ENCODE data around the gene C7orf25. TPM values are rescaled to one million over a fixed set of nuclear protein-coding genes. Genes with fewer than 3 reads are reported as not detected.

The C7orf25 gene
- total and polyA plus RNA-seq, 10 of the 15 experiments (the other 5 are each of a cell fraction or from before 2014, with no cell fraction given), result 0.63 to 3.2 (median 1.7) TPM

DNA sequence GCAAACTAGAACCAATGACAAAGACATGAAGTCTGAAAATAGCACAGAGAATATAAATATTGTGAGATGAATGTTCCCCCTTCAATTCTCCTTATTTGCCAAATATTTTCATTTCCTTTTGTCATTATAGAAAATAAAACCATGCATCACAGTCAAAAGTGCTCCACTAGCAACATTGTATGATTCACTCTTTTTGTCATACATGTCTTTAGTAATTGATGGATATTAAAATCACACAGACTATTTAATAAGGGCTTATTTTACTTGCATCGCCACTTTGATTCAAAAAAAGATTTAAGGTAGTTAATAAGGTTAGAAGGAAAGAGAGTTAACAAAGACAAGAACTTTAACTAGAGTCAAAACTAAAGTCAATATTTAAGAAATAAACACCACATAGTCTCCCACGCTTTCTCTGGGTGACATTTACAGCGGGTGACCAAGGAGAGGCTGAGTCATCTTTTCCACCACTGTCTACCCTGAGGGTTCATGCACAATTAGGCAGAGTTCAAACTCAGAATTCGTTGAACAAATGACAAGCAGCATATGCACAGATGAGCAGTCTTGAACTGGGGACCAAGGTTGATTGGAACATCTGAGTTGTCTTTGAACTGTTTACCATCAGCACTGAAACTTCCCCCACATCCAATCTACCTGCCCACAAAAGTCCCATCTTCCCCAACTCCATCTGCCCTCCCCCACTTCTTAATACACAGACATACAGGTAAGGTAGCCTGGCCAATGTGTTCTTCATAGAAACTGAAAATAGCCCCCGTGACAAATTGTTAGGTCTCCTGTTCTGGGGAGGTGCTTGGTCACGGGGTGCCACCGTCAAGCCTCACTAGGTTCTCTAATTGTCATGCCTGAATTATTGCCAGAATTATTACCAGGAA lies 42.5 kb downstream of the C7orf25 start (continued):
- TF ChIP-seq SPI1 (IDR thresholded peaks at IDR 0.05; ENCODE audit: borderline replicate concordance, insufficient read depth, low read depth, low read length) (no peak), ASH2L (IDR thresholded peaks at IDR 0.05; ENCODE audit: borderline replicate concordance, low read depth) (no peak), EP300 (IDR thresholded peaks at IDR 0.05; ENCODE audit: borderline replicate concordance in 1 of 2, control insufficient read depth in 1 of 2, low read depth in 2 of 2, low read length in 2 of 2) (peak; percentile 24 to 56; a peak in 3 of 4 replicates), BMI1 (IDR thresholded peaks at IDR 0.05; ENCODE audit: borderline replicate concordance) (peak; percentile 21; the same call in 1 of the 2 replicates), NBN (IDR thresholded peaks at IDR 0.05) (peak; percentile 64; the same call in 1 of the 2 replicates), GABPA (IDR thresholded peaks at IDR 0.05; ENCODE audit: low read depth) (peak; percentile 60; the same call in 1 of the 2 replicates), ZBED1 (IDR thresholded peaks at IDR 0.05; ENCODE audit: borderline replicate concordance) (peak; percentile 90; the same call in 1 of the 2 replicates), MEF2A (IDR thresholded peaks at IDR 0.05; ENCODE audit: insufficient read depth, low read depth, low read length) (peak; percentile 68), MTA3 (IDR thresholded peaks at IDR 0.05; ENCODE audit: borderline replicate concordance, low read length) (peak; percentile 92), HCFC1 (IDR thresholded peaks at IDR 0.05; ENCODE audit: low read length) (no peak), RB1 (IDR thresholded peaks at IDR 0.05; ENCODE audit: borderline replicate concordance) (no peak), MTA2 (IDR thresholded peaks at IDR 0.05; ENCODE audit: low read depth) (peak; percentile 88), YY1 (IDR thresholded peaks at IDR 0.05; ENCODE audit: low read depth, low read length) (no peak), JUND (IDR thresholded peaks at IDR 0.05; ENCODE audit: low read depth, low read length) (peak; percentile 72; the same call in 1 of the 2 replicates), IKZF2 (IDR thresholded peaks at IDR 0.05) (peak; percentile 69 to 71; a peak in 3 of 4 replicates), FOXM1 (IDR thresholded peaks at IDR 0.05; ENCODE audit: low read depth, low read length) (peak; percentile 83; the same call in 1 of the 2 replicates), RAD51 (IDR thresholded peaks at IDR 0.05) (peak; percentile 76), EGR1 (IDR thresholded peaks at IDR 0.05; ENCODE audit: borderline replicate concordance in 1 of 2, low read depth in 2 of 2, low read length in 2 of 2) (0 out of 3 replicates have a peak, but pooled peaks of 1 of the 2 experiments have one; percentile 14), MXI1 (IDR thresholded peaks at IDR 0.05; ENCODE audit: low read depth, low read length) (no peak), CBFB (IDR thresholded peaks at IDR 0.05; ENCODE audit: low read depth) (peak; percentile 69; the same call in 1 of the 2 replicates), HDAC2 (IDR thresholded peaks at IDR 0.05) (no peak), RCOR1 (conservative IDR thresholded peaks at IDR 0.05; ENCODE audit: low read depth, low read length) (no peak)
- TF ChIP-seq, protein P1, sequence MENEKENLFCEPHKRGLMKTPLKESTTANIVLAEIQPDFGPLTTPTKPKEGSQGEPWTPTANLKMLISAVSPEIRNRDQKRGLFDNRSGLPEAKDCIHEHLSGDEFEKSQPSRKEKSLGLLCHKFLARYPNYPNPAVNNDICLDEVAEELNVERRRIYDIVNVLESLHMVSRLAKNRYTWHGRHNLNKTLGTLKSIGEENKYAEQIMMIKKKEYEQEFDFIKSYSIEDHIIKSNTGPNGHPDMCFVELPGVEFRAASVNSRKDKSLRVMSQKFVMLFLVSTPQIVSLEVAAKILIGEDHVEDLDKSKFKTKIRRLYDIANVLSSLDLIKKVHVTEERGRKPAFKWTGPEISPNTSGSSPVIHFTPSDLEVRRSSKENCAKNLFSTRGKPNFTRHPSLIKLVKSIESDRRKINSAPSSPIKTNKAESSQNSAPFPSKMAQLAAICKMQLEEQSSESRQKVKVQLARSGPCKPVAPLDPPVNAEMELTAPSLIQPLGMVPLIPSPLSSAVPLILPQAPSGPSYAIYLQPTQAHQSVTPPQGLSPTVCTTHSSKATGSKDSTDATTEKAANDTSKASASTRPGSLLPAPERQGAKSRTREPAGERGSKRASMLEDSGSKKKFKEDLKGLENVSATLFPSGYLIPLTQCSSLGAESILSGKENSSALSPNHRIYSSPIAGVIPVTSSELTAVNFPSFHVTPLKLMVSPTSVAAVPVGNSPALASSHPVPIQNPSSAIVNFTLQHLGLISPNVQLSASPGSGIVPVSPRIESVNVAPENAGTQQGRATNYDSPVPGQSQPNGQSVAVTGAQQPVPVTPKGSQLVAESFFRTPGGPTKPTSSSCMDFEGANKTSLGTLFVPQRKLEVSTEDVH (IDR thresholded peaks at IDR 0.05; ENCODE audit: low read depth, partially characterized antibody), result no peak
- TF ChIP-seq, protein P2, sequence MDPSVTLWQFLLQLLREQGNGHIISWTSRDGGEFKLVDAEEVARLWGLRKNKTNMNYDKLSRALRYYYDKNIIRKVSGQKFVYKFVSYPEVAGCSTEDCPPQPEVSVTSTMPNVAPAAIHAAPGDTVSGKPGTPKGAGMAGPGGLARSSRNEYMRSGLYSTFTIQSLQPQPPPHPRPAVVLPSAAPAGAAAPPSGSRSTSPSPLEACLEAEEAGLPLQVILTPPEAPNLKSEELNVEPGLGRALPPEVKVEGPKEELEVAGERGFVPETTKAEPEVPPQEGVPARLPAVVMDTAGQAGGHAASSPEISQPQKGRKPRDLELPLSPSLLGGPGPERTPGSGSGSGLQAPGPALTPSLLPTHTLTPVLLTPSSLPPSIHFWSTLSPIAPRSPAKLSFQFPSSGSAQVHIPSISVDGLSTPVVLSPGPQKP (IDR thresholded peaks at IDR 0.05; ENCODE audit: low read depth, low read length), result no peak

Data from GM12878 (cell line).